ENCODE measurements around the gene GALNT12. TPM values are rescaled to one million over a fixed set of nuclear protein-coding genes. Genes with fewer than 3 reads are reported as not detected.

Gene GALNT12
- total RNA-seq, 3 donors from 2014 or later = 2.6 to 6.6 (median 3.9) TPM

- TF ChIP-seq POLR2A (IDR thresholded peaks at IDR 0.05) (no peak), CTCF (IDR thresholded peaks at IDR 0.05) (no peak), POLR2AphosphoS5 (IDR thresholded peaks at IDR 0.05) (no peak)
- H3K27me3 ChIP-seq = peaks cover 0 to 18% of the 10 kb centered on the region in 2 donors
- intact Hi-C loops (cut with DNase I; ENCODE audit: low total_unique reads) = no loop called here
- DNase-seq (ENCODE audit: low spot score in 2 of 2) = no peak
- peaks cover 0 to 7% of the 10 kb centered on the region in 2 donors for H3K9me3 ChIP-seq
- no peak overlapping the region for H3K4me3 ChIP-seq
- H3K36me3 ChIP-seq = no peaks in the 10 kb centered on the region
- no peak overlapping the region for H3K27ac ChIP-seq
- H3K4me1 ChIP-seq = no peaks in the 10 kb centered on the region
Measured at GRCh38 chr9:98818764-98819163, 11.3 kb downstream of the GALNT12 start.

GRCh38 chr9:98819231-98819630, 11.8 kb downstream of the GALNT12 start:
- intact Hi-C loops (cut with DNase I; ENCODE audit: low total_unique reads) = no loop called here
- H3K9me3 ChIP-seq = peaks cover 0 to 7% of the 10 kb centered on the region in 2 donors
- TF ChIP-seq CTCF (IDR thresholded peaks at IDR 0.05) (no peak), POLR2AphosphoS5 (IDR thresholded peaks at IDR 0.05) (no peak), POLR2A (IDR thresholded peaks at IDR 0.05) (no peak)

DNA sequence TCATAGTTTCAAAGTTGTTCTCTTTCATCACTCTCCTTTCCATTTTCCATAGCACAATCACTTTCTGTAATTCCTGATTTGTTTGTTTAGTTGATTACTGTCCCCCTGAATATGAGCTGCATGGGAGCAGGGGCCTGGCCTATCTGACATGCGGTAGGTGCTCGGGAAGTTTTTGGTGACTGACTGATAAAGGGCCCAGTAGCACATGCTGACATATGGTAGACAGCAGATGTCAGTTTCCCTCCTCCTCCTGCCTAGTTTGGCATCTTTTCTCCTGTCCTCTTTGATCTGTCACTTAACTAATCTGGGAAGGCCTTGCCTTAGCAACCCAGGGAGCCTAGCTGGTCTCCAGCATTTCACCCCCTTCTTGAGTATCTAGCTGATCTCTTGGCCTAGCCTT, 14.4 kb downstream of the GALNT12 start:
- no peaks in the 10 kb centered on the region for H3K36me3 ChIP-seq
- H3K4me3 ChIP-seq = no peak overlapping the region
- DNase-seq (ENCODE audit: low spot score in 2 of 2) = no peak
- TF ChIP-seq CTCF (IDR thresholded peaks at IDR 0.05) = no peak
- TF ChIP-seq POLR2AphosphoS5 (IDR thresholded peaks at IDR 0.05) = no peak
- TF ChIP-seq POLR2A (IDR thresholded peaks at IDR 0.05) = no peak
- H3K27ac ChIP-seq = no peak overlapping the region
- intact Hi-C loops (cut with DNase I; ENCODE audit: low total_unique reads) = no loop called here
- peaks cover 0 to 7% of the 10 kb centered on the region in 2 donors for H3K9me3 ChIP-seq
- peaks cover 0 to 7% of the 10 kb centered on the region in 2 donors for H3K27me3 ChIP-seq
- no peaks in the 10 kb centered on the region for H3K4me1 ChIP-seq

More at GRCh38 chr9:98819231-98819630, 11.8 kb downstream of the GALNT12 start:
- Histone ChIP-seq H3K36me3 (no peaks in the 10 kb centered on the region), H3K4me3 (no peak overlapping the region), H3K27ac (no peak overlapping the region), H3K4me1 (no peaks in the 10 kb centered on the region), H3K27me3 (peaks cover 0 to 14% of the 10 kb centered on the region in 2 donors)
- no peak for DNase-seq (ENCODE audit: low spot score in 2 of 2)

GRCh38 chr9:98822661-98823060, 15.2 kb downstream of the GALNT12 start:
- Histone ChIP-seq H3K9me3 (peaks cover 0 to 7% of the 10 kb centered on the region in 2 donors), H3K36me3 (no peaks in the 10 kb centered on the region), H3K27me3 (peaks cover 0 to 4% of the 10 kb centered on the region in 2 donors), H3K27ac (no peak overlapping the region), H3K4me1 (no peaks in the 10 kb centered on the region), H3K4me3 (no peak overlapping the region)
- no peak for TF ChIP-seq CTCF (IDR thresholded peaks at IDR 0.05)
- TF ChIP-seq POLR2A (IDR thresholded peaks at IDR 0.05) = no peak
- TF ChIP-seq POLR2AphosphoS5 (IDR thresholded peaks at IDR 0.05) = no peak
- intact Hi-C loops (cut with DNase I; ENCODE audit: low total_unique reads) = no loop called here
- DNase-seq (ENCODE audit: low spot score in 2 of 2) = no peak

DNA sequence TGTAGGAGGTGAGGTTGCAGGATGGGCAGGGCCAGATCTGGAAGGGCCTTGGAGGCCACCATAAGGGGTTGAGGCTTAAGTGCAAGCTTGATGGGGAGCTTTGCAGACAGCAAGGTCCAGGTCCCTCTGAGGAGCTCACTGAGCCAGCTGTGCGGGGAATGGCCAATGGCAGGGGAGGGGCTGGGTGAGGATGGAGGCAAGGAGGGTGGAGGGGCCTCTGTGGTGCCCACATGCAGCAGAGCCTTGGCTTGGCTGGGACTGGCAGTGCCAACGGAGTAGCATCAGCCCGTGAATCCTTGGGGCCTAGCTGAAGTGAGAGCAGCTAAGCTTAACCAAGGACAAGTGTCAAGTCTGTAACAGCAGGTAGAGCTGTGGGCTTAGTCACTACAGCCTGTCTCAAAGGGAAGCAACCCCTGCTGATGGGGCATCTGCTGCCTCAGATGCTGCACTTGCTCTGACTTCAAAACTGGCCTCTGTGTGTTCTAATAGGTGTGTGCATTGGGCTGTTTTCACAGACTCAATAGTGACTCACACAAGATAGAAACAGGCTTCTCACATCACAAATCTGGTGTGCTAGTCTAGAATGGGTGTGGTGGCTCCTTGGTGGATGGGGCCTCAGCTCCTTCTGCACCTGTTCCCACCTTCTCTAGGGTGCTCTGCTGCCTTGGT, 16.3 kb downstream of the GALNT12 start:
- H3K4me3 ChIP-seq = no peak overlapping the region
- intact Hi-C loops (cut with DNase I; ENCODE audit: low total_unique reads) = no loop called here
- peaks cover 0 to 6% of the 10 kb centered on the region in 2 donors for H3K9me3 ChIP-seq
- peaks cover 0 to 4% of the 10 kb centered on the region in 2 donors for H3K27me3 ChIP-seq
- H3K36me3 ChIP-seq = no peaks in the 10 kb centered on the region
- H3K27ac ChIP-seq = no peak overlapping the region
- H3K4me1 ChIP-seq = no peaks in the 10 kb centered on the region
- DNase-seq (ENCODE audit: low spot score in 2 of 2) = no peak
- TF ChIP-seq POLR2AphosphoS5 (IDR thresholded peaks at IDR 0.05) (no peak), CTCF (IDR thresholded peaks at IDR 0.05) (no peak), POLR2A (IDR thresholded peaks at IDR 0.05) (no peak)

All from breast epithelium (tissue), 4 donors.